Fibroblast of villous mesenchyme (primary cell): ENCODE measurements around the gene SHE. TPM values are rescaled to one million over a fixed set of nuclear protein-coding genes. Genes with fewer than 3 reads are reported as not detected.

Experiments used
- DNase-seq: peaks from one replicate; pipeline ENCODE4 v3.0.0-alpha.2; 2010; ENCODE audit warnings: low read depth
- H3K4me3 ChIP-seq: 2 replicates; pipeline ENCODE4 v1.5.1; 2011; ENCODE audit warnings: low read depth, mild to moderate bottlenecking, low read length
- CTCF ChIP-seq: IDR thresholded peaks from 2 replicates; pipeline ENCODE4 v1.5.1; 2012; ENCODE audit warnings: low read depth, mild to moderate bottlenecking, low read length; ENCODE audit not compliant: insufficient read depth
- total RNA-seq: library from RNA; depleted of rRNA; stranded (reverse); fragments of >200 nt; gene quantifications from 2 replicates; pipeline ENCODE4 v1.2.3, GENCODE V29; 2012

SHE gene
- total RNA-seq, 1 donor: not detected

- H3K4me3 ChIP-seq: no peak overlapping the region
- DNase-seq: no peak
- TF ChIP-seq CTCF: no peak
Measured at GRCh38 chr1:154463512-154463990, 38.7 kb downstream of the SHE start.

- no peak overlapping the region for H3K4me3 ChIP-seq
- no peak for DNase-seq
- TF ChIP-seq CTCF: no peak
Measured at GRCh38 chr1:154460695-154461260, 41.4 kb downstream of the SHE start.

DNA sequence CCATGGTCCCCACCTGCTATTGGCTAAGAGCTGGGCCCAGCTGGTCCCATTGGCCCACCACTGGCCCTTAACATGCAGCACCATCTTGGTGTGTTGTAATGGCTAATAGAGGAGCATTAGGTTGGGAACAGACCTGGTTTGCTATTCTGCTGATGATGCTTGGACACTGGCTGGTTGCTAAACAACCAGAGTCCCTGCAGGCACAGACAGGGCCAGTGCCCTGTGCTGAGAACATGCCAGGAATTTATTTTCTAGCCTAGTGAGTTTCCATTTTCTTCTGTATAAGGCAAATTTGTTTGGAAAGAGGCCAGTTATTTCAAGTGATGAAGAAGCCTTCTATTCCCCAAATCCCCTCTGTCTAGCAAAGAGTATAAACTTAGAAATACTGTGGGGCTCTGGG is 43.1 kb downstream of the SHE start:
- no peak for TF ChIP-seq CTCF
- H3K4me3 ChIP-seq: no peak overlapping the region
- DNase-seq: no peak

- no peak overlapping the region for H3K4me3 ChIP-seq
Measured at GRCh38 chr1:154456631-154457030, 45.6 kb downstream of the SHE start.

DNA sequence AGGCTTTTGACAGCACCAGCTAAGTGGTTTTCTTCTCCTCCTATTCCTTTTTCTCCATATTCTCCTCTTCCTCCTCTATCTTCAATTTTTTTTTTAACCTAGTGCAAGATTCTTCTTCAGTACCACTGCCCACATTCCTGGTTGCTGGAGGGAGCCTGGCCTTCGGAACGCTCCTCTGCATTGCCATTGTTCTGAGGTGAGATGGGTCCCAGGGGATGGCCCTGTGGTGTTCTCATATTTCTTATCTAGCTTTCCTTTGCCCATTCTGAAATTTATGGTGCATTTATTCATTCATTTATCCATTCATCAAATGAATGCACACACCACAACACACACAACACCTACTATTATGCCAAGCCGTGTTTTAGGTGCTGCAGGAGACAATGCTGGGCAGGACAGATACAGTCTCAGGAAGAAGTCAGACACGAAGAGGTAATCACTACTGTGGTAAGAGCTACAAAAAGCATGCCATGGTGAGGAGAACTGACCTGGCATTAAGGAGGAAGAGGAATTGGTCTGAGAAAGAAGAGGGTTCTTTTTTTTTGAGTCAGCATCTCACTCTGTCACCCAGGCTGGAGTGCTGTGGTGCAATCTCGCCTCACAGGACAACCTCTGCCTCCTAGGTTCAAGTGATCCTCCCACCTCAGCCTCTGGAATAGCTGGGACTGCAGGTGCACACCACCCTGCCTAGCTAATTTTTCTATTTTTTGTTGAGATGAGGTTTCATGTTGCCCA is 47.7 kb downstream of the SHE start:
- TF ChIP-seq CTCF: no peak
- no peak for DNase-seq

More at GRCh38 chr1:154456631-154457030, 45.6 kb downstream of the SHE start:
- no peak for TF ChIP-seq CTCF
- no peak for DNase-seq

GRCh38 chr1:154453574-154454352 is 48.4 kb downstream of the SHE start:
- H3K4me3 ChIP-seq: no peak overlapping the region
- peak; percentile 54 for DNase-seq
- TF ChIP-seq CTCF: no peak

More for the DNA sequence above, 47.7 kb downstream of the SHE start:
- H3K4me3 ChIP-seq: no peak overlapping the region
